Naive thymus-derived CD4-positive, alpha-beta T cell (primary cell): ENCODE results near the gene IRAK2. TPM values are rescaled to one million over a fixed set of nuclear protein-coding genes. Genes with fewer than 3 reads are reported as not detected.
"Not testable (repeated sequence)": the region's sequence is repeated elsewhere in the genome, so short reads cannot be mapped to it uniquely, and the experiment has no call there.

Experiments used
- ATAC-seq: fragments of 150-1000 bp; cut with Tn5 transposase; 2 replicates; pipeline ENCODE4 v1.10.0; 2021; ENCODE audit warnings: mild to moderate bottlenecking, moderate library complexity
- CTCF ChIA-PET: fragments of 350-600 bp; sonication (Branson Sonifier 250); formaldehyde crosslinking; loops from one replicate; lab custom pipeline; 2021; ENCODE audit warnings: antibody characterized with exemption; lab: Charles Lee
- POLR2A ChIA-PET: fragments of 350-600 bp; sonication (Branson Sonifier 250); formaldehyde crosslinking; loops from one replicate; lab custom pipeline; 2021; ENCODE audit warnings: antibody characterized with exemption, inconsistent platforms; lab: Charles Lee
- DNase-seq, 9 donors: peaks; one replicate each; pipeline versions ENCODE4 v3.0.0 to v3.0.0-alpha.2; 2020 to 2022; ENCODE audit warnings: mixed read lengths in 1 of 9
- H3K27ac ChIP-seq: one replicate; pipeline ENCODE4 v1.7.0; 2013; ENCODE audit warnings: mild to moderate bottlenecking, low read depth, low read length, moderate library complexity
- H3K27me3 ChIP-seq, 2 donors: one replicate each; pipeline ENCODE4 v1.7.0; 2013; ENCODE audit warnings: low read length in 2 of 2, mild to moderate bottlenecking in 2 of 2, moderate library complexity in 2 of 2; ENCODE audit not compliant: control insufficient read depth in 2 of 2, insufficient read depth in 2 of 2
- H3K36me3 ChIP-seq, 3 experiments: 1 replicate in 2 of 3; 2 replicates in 1 of 3; pipeline ENCODE4 v1.7.0; 2013; ENCODE audit warnings: low read length in 3 of 3, mild to moderate bottlenecking in 3 of 3, moderate library complexity in 1 of 3; ENCODE audit not compliant: insufficient read depth in 3 of 3, control insufficient read depth in 2 of 3
- H3K4me1 ChIP-seq, 2 donors: one replicate each; pipeline ENCODE4 v1.7.0; 2013; ENCODE audit warnings: low read length in 2 of 2, mild to moderate bottlenecking in 2 of 2, moderate library complexity in 1 of 2; ENCODE audit not compliant: control insufficient read depth in 2 of 2, insufficient read depth in 2 of 2
- H3K4me3 ChIP-seq: 2 replicates; pipeline ENCODE4 v1.7.0; 2013; ENCODE audit warnings: mild to moderate bottlenecking, low read length
- H3K9me3 ChIP-seq, 3 experiments: 1 replicate in 2 of 3; 2 replicates in 1 of 3; pipeline ENCODE4 v1.7.0; 2013; ENCODE audit warnings: low read length in 3 of 3; ENCODE audit not compliant: control insufficient read depth in 2 of 3
- H3K27ac Mint-ChIP-seq, 9 donors: one replicate each; pipeline ENCODE4 v1.8.0; 2020 to 2022; ENCODE audit warnings: mixed read lengths in 9 of 9, mild to moderate bottlenecking in 8 of 9, moderate library complexity in 5 of 9, inconsistent platforms in 2 of 9
- H3K27me3 Mint-ChIP-seq, 5 donors: one replicate each; pipeline ENCODE4 v1.8.0; 2021 to 2022; ENCODE audit warnings: mixed read lengths in 5 of 5, mild to moderate bottlenecking in 1 of 5
- H3K36me3 Mint-ChIP-seq, 5 donors: one replicate each; pipeline ENCODE4 v1.8.0; 2020 to 2022; ENCODE audit warnings: mixed read lengths in 5 of 5, mild to moderate bottlenecking in 3 of 5, inconsistent platforms in 1 of 5
- H3K4me1 Mint-ChIP-seq, 7 donors: one replicate each; pipeline ENCODE4 v1.8.0; 2020 to 2022; ENCODE audit warnings: mixed read lengths in 7 of 7, mild to moderate bottlenecking in 3 of 7, inconsistent platforms in 1 of 7
- H3K4me3 Mint-ChIP-seq, 10 donors: one replicate each; pipeline ENCODE4 v1.8.0; 2020 to 2022; ENCODE audit warnings: mild to moderate bottlenecking in 10 of 10, mixed read lengths in 10 of 10, moderate library complexity in 6 of 10, inconsistent platforms in 2 of 10
- H3K9me3 Mint-ChIP-seq, 11 donors: one replicate each; pipeline ENCODE4 v1.8.0; 2020 to 2022; ENCODE audit warnings: mixed read lengths in 11 of 11, mild to moderate bottlenecking in 4 of 11, inconsistent platforms in 1 of 11, moderate library complexity in 1 of 11
- intact Hi-C, 2 donors: fragments of 100-400 bp; cut with micrococcal nuclease; formaldehyde crosslinking; loops; one replicate each; pipeline ENCODE4 v1.15.1; 2023
- polyA plus RNA-seq, 2 donors: library from polyadenylated mRNA; unstranded; fragments of 300-500 nt; fragmentation: Illumina TruSeq; gene quantifications; one replicate each; pipeline ENCODE4 v1.2.3, GENCODE V29; 2021
- total RNA-seq, 6 experiments: library from RNA in 5 of 6; stranded (reverse) in 5 of 6; gene quantifications; 1 replicate in 5 of 6; 2 replicates in 1 of 6; pipeline ENCODE4 v1.2.3 and lab custom pipeline; 2021 to 2026

IRAK2 gene
- total and polyA plus RNA-seq, 7 experiments from 2014 or later: 1.5 to 4.8 (median 2.3) TPM

DNA sequence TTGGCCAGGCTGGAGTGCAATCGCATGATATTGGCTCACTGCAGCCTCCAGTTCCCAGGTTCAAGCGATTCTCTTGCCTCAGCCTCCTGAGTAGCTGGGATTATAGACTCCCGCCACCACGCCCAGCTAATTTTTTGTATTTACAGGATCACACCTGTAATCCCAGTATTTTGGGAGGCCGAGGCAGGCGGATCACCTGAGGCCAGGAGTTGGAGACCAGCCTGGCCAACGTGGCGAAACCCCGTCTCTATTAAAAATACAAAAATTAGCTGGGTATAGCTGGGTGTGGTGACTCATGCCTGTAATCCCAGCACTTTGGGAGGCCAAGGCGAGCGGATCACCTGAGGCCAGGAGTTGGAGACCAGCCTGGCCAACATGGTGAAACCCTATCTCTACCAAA lies 107.8 kb downstream of the IRAK2 start:
- peaks cover 24 to 83% (median 75%) of the 10 kb centered on the region in 7 donors for H3K4me1 Mint-ChIP-seq
- H3K9me3 ChIP-seq, H3K27me3 Mint-ChIP-seq, ATAC-seq, H3K4me3 ChIP-seq, H3K27ac ChIP-seq, H3K27me3 ChIP-seq, intact Hi-C loops, H3K9me3 Mint-ChIP-seq, DNase-seq: not testable (repeated sequence)
- ChIA-PET CTCF (interaction anchor here (0.6 to 1.3 kb wide), 2 partner anchors 8 to 26 kb away, joined by 3 to 5 read pairs; no protein-coding TSS in a partner anchor), POLR2A (interaction anchor here (0.8 kb wide), 1 partner anchor 73 kb away, joined by 3 read pairs; no protein-coding TSS in a partner anchor)
- peaks cover 8 to 72% (median 30%) of the 10 kb centered on the region in 3 experiments for H3K36me3 ChIP-seq
- H3K4me1 ChIP-seq: peaks cover 20 to 24% of the 10 kb centered on the region in 2 donors
- H3K4me3 Mint-ChIP-seq: peak overlapping the region in 4 of 10 donors; percentile 34 to 80 (median 54)
- peaks cover 2 to 40% (median 24%) of the 10 kb centered on the region in 5 donors for H3K36me3 Mint-ChIP-seq
- peak overlapping the region in 3 of 9 donors; percentile 45 to 90 (median 70) for H3K27ac Mint-ChIP-seq

DNA sequence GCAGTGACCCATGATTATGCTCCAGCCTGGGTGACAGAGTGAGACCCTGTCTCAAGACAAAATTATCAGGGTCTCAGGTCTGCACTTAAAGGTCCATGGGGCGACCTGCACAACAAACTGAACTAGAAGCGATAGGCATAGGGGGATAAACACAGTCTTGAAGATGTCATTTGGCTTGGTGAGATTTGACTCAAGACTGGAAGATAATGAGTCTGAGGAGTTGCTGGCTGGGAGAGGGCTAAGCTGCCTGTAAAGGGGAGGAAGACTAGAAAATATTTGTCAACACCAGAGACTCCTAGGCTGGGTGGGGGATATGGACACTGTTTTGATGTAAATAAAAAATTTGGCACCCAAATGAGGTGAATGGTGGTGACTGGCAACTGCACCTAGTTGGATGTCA lies 108.3 kb downstream of the IRAK2 start:
- Histone ChIP-seq H3K36me3 (peaks cover 5 to 77% (median 31%) of the 10 kb centered on the region in 3 experiments), H3K27me3 (no peaks in the 10 kb centered on the region), H3K9me3 (no peaks in the 10 kb centered on the region), H3K4me3 (no peak overlapping the region), H3K27ac (peak overlapping the region; percentile 6), H3K4me1 (peaks cover 15 to 19% of the 10 kb centered on the region in 2 donors)
- no peak for DNase-seq
- Mint-ChIP-seq H3K36me3 (peaks cover 0 to 42% (median 23%) of the 10 kb centered on the region in 5 donors), H3K4me1 (peaks cover 21 to 80% (median 72%) of the 10 kb centered on the region in 7 donors), H3K4me3 (peak overlapping the region; percentile 34 to 80 (median 60)), H3K27me3 (no peaks in the 10 kb centered on the region), H3K9me3 (no peaks in the 10 kb centered on the region), H3K27ac (peak overlapping the region; percentile 30 to 90 (median 58))
- intact Hi-C loops: no loop called here
- ChIA-PET CTCF (interaction anchor here (0.6 to 1.3 kb wide), 2 partner anchors 8 to 26 kb away, joined by 3 to 5 read pairs; no protein-coding TSS in a partner anchor), POLR2A (interaction anchor here (0.8 kb wide), 1 partner anchor 74 kb away, joined by 3 read pairs; no protein-coding TSS in a partner anchor)
- no peak for ATAC-seq

DNA sequence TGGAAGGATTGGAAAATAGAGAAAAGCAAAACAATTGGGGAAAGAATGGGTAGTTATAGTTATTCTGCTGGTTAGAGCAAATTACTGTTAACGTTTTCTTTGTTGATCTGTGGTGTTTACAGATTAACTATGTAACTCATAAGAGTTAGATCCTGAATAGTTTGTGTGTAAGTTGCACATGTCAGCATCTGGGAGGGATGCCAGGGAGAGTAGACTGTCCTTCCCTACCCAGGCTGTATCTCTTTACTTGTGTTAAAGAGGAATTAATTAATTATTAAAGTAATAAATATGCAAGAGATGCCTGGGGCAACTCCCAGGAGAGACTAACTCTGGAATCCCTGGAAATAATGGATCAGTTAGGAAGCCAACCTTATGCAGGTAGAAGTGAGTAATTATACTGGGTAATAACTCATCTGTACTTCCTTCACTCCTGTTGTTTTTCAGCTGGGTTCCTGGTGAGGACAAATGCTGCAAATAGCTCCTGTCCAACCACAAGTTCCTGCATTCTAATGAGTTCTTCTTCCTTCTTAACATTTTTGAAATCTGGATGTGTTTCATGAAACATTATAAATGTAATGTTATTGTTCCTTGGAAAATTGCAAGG lies 109.1 kb downstream of the IRAK2 start:
- CTCF ChIA-PET: interaction anchor here (0.8 kb wide), 1 partner anchor 491 kb away, joined by 3 read pairs; no protein-coding TSS in a partner anchor
- Mint-ChIP-seq H3K4me3 (peak overlapping the region in 9 of 10 donors; percentile 1 to 80 (median 58)), H3K27ac (peak overlapping the region in 8 of 9 donors; percentile 58 to 90 (median 81)), H3K36me3 (peaks cover 0 to 43% (median 18%) of the 10 kb centered on the region in 5 donors), H3K9me3 (no peaks in the 10 kb centered on the region), H3K4me1 (peaks cover 17 to 72% (median 63%) of the 10 kb centered on the region in 7 donors), H3K27me3 (no peaks in the 10 kb centered on the region)
- peak overlapping the region; percentile 14 for H3K27ac ChIP-seq
- no peak for ATAC-seq
- H3K4me3 ChIP-seq: no peak overlapping the region
- H3K36me3 ChIP-seq: peaks cover 7 to 81% (median 34%) of the 10 kb centered on the region in 3 experiments
- no peaks in the 10 kb centered on the region for H3K9me3 ChIP-seq
- DNase-seq: no peak
- no peaks in the 10 kb centered on the region for H3K27me3 ChIP-seq
- intact Hi-C loops: no loop called here
- POLR2A ChIA-PET: no interaction called here
- H3K4me1 ChIP-seq: peaks cover 13 to 18% of the 10 kb centered on the region in 2 donors

DNA sequence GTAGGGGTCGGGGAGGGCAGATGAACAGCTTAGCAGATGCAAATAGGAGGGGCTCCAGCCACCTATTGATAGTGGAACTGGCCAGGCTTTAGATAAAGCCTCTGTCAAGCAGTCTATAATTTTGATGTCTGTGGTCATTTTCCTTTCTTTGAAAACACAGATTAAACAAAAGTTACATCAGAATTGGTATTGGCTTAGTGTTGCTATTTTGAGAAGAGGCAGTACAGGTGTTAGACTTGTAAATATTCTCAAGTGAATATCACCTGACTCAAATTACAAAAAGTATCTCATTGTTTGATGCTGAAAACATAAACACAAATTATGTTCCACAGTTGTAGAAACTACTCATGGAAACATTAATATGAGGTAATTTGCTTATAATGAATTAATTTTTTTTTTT lies 109.9 kb downstream of the IRAK2 start:
- DNase-seq (no peak), ATAC-seq (no peak)
- Histone ChIP-seq H3K36me3 (peaks cover 10 to 81% (median 32%) of the 10 kb centered on the region in 3 experiments), H3K27me3 (no peaks in the 10 kb centered on the region), H3K4me3 (no peak overlapping the region), H3K9me3 (no peaks in the 10 kb centered on the region), H3K27ac (peak overlapping the region; percentile 29), H3K4me1 (peaks cover 13 to 18% of the 10 kb centered on the region in 2 donors)
- Mint-ChIP-seq H3K27ac (peak overlapping the region in 8 of 9 donors; percentile 33 to 90 (median 81)), H3K4me1 (peaks cover 16 to 65% (median 56%) of the 10 kb centered on the region in 7 donors), H3K27me3 (no peaks in the 10 kb centered on the region), H3K9me3 (no peaks in the 10 kb centered on the region), H3K4me3 (peak overlapping the region in 7 of 10 donors; percentile 1 to 80 (median 49)), H3K36me3 (peaks cover 0 to 43% (median 14%) of the 10 kb centered on the region in 5 donors)
- POLR2A ChIA-PET: no interaction called here
- intact Hi-C loops: no loop called here
- CTCF ChIA-PET: interaction anchor here (0.8 kb wide), 1 partner anchor 491 kb away, joined by 3 read pairs; no protein-coding TSS in a partner anchor

DNA sequence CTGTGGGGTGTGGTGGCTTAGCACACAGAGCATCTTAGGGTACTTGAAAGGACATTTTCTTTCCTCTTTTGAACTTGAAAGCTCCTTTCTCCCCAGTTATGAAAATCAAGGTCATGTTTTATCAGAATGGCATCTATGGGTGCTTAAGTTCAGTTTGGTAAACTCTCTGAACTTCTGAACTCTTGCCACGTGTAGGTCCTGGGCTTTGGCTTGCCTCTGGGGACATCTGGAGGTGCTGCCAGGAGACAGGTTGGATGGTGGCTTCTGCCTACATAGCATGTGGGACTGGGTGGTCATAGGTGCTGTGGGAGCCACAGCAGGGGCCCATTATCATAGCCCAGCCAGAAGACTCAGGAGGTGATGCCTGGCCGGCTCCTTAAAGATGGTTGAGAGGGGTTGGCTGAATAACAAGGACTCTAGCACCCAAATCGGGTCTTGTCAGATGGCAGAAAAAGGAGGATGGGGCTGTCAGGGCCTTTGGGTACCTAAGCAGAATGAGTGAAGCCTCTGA lies 112.5 kb downstream of the IRAK2 start:
- Histone ChIP-seq H3K4me3 (no peak overlapping the region), H3K4me1 (peaks cover 13 to 18% of the 10 kb centered on the region in 2 donors), H3K36me3 (peaks cover 5 to 72% (median 23%) of the 10 kb centered on the region in 3 experiments), H3K9me3 (no peaks in the 10 kb centered on the region), H3K27me3 (no peaks in the 10 kb centered on the region), H3K27ac (no peak overlapping the region)
- intact Hi-C loops: no loop called here
- no peak for ATAC-seq
- H3K4me1 Mint-ChIP-seq: peaks cover 16 to 53% (median 41%) of the 10 kb centered on the region in 7 donors
- peaks cover 0 to 52% (median 18%) of the 10 kb centered on the region in 5 donors for H3K36me3 Mint-ChIP-seq
- H3K27ac Mint-ChIP-seq: peak overlapping the region in 8 of 9 donors; percentile 13 to 76 (median 64)
- H3K4me3 Mint-ChIP-seq: no peak overlapping the region
- ChIA-PET POLR2A (no interaction called here), CTCF (interaction anchor here (0.7 kb wide), 1 partner anchor 486 kb away, joined by 3 read pairs; no protein-coding TSS in a partner anchor)
- no peaks in the 10 kb centered on the region for H3K9me3 Mint-ChIP-seq
- no peak for DNase-seq
- no peaks in the 10 kb centered on the region for H3K27me3 Mint-ChIP-seq

DNA sequence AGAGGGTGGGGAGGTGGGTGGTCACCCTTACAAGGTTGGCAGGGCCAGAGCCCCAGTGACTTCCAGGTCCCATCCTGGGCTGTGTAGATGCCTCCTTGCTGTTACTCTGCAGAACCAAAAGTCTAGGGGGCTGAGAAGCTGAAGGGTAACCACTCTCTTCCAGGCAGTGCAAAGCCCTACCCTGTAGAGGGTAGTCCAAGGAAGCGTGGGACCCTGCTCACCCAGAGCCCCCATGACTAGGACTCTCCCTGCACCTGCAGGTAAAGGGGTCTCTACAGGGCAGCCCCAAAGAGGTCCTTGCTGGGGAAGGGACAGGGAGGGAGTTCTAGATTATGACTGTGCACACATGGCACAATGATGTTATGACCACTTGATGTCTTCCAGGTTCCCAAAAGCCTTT lies 113.8 kb downstream of the IRAK2 start:
- H3K4me1 ChIP-seq: peaks cover 7 to 10% of the 10 kb centered on the region in 2 donors
- peaks cover 0 to 49% (median 11%) of the 10 kb centered on the region in 5 donors for H3K36me3 Mint-ChIP-seq
- H3K27ac ChIP-seq: no peak overlapping the region
- H3K9me3 Mint-ChIP-seq: no peaks in the 10 kb centered on the region
- H3K36me3 ChIP-seq: peaks cover 5 to 75% (median 23%) of the 10 kb centered on the region in 3 experiments
- H3K27me3 Mint-ChIP-seq: no peaks in the 10 kb centered on the region
- ATAC-seq: no peak
- ChIA-PET POLR2A (no interaction called here), CTCF (no interaction called here)
- intact Hi-C loops: no loop called here
- H3K4me1 Mint-ChIP-seq: peaks cover 8 to 48% (median 36%) of the 10 kb centered on the region in 7 donors
- H3K27ac Mint-ChIP-seq: peak overlapping the region in 5 of 9 donors; percentile 39 to 87 (median 76)
- no peak for DNase-seq
- no peaks in the 10 kb centered on the region for H3K9me3 ChIP-seq
- H3K27me3 ChIP-seq: no peaks in the 10 kb centered on the region
- H3K4me3 Mint-ChIP-seq: no peak overlapping the region
- no peak overlapping the region for H3K4me3 ChIP-seq
